NCI-H82 treated with DMSO at 0.1 percent for 48 hours (cell line): ENCODE measurements around the gene GPR62.

Source experiments
- DNase-seq: peaks from one replicate; lab custom pipeline; 2025; ENCODE audit not compliant: unreplicated experiment; lab: John Stamatoyannopoulos, UW

The GPR62 gene

DNA sequence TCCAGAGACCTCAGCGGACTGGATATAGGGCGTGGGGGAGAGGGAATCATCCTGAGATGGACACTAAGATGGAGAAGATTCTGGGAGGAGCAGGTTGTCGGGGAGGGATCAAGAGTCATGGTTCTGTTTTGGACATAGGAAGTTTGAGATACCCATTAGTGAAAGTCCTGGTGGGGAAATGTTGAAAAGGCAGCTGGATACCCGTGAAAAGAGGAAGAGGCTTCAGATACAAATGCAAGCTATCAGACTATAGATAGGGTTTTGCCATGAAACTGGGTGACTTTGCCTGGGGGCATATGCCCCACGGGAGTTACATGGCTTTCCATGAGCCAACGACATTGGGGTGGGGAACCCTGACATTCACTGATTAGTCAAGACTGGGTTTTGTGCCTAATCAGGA, 1.1 kb upstream of the GPR62 start:
- DNase-seq = no peak

DNA sequence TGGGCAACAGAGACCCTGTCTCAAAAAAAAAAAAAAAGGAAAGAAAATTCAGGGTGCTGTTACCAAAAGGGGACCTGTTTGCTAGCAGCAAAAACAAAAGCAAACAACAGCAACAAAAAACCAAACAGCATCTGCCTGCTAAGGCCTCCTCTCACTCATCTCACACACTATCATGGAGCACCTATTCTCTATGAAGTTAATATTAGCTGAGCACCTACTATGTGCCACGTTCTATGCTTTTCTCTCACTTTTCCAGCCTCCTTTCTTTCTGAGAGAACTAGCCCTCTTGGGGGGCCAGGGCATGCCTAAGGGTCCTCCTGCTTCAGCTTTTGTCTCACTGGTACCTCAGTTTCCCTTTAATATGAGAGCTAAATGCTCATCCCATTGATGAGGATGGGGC, 468 bp upstream of the GPR62 start:
- DNase-seq = no peak

DNA sequence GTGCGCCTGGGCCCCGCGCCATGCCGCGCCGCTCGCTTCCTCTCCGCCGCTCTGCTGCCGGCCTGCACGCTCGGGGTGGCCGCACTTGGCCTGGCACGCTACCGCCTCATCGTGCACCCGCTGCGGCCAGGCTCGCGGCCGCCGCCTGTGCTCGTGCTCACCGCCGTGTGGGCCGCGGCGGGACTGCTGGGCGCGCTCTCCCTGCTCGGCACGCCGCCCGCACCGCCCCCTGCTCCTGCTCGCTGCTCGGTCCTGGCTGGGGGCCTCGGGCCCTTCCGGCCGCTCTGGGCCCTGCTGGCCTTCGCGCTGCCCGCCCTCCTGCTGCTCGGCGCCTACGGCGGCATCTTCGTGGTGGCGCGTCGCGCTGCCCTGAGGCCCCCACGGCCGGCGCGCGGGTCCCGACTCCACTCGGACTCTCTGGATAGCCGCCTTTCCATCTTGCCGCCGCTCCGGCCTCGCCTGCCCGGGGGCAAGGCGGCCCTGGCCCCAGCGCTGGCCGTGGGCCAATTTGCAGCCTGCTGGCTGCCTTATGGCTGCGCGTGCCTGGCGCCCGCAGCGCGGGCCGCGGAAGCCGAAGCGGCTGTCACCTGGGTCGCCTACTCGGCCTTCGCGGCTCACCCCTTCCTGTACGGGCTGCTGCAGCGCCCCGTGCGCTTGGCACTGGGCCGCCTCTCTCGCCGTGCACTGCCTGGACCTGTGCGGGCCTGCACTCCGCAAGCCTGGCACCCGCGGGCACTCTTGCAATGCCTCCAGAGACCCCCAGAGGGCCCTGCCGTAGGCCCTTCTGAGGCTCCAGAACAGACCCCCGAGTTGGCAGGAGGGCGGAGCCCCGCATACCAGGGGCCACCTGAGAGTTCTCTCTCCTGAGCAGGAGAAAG, 951 bp downstream of the GPR62 start:
- DNase-seq = no peak

DNA sequence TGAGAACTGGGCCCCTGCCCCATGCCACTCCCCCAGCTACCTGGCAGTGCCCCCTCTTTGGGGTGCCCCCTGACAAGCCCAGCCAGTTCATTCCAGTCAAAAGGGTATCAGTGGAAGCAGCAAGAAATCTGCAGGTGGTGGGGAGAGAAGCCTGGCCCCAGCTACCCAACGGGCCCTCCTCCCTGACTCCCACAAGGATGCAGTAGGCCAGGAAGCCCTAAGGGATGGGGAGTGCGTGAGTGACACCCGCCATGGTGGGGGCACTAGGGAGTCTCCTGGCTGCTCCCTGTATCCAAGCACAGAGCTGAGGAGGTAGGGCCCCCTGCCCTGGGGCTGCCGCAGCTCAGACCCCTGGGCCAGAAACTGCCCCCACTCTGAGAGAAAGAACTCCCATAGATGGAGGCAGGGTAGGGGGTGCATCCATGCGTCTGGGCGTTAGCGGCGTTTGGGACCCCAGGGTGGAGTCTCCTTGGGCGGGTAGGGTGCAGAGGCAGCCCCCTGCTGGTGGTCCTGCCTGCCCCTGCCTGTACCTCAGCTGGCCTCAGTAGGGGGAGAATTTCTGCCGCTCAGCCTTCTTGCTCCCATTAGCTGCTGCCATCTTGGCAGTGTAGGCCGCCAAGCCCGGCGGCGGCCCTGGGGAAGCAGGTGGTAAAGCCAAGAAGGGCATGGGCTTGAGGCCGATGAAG, 2.5 kb downstream of the GPR62 start:
- DNase-seq = no peak

DNA sequence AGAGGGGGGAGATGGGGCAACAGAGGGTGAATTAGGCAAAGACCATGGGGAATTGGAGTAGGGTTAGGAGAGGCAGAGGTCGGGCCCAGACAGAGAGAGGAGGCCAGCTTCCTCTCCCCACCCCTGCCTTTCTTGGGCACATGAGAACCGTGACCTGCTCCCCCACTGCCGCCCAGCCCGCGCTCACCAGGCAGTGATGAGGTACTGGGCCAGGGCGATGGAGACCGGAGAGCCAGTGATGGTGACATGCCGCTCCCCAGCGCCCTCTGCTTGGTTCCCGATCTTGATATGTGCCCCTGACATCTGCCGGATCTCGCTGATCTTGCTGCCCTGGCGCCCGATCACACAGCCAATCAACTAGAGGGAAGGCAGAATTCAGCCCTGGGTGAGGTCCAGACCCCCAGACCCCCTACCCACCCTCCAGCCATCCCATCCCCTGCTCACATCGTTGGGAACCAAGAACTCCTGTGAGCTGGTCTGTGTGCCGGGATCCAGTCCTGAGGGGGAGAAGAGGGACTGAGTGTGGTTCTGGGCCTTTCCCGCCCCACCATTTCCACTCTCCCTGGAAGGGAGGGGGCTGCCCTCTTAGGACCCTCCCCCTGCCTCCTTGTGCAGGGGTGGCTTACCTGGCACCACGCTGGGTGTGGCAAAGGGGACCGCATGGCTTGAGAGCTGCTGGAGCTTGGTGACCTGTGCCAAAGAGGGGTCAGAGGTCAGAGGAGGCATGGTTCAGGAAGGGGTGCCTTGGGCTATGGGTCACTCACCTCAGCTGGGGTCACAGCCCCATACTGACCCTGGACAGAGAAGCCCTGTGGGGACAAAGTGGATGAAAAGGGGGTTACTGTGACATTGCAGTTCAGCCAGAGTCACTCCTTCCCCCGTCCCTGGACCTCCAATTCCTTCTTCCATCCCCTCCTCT, 3.7 kb downstream of the GPR62 start:
- no peak for DNase-seq

DNA sequence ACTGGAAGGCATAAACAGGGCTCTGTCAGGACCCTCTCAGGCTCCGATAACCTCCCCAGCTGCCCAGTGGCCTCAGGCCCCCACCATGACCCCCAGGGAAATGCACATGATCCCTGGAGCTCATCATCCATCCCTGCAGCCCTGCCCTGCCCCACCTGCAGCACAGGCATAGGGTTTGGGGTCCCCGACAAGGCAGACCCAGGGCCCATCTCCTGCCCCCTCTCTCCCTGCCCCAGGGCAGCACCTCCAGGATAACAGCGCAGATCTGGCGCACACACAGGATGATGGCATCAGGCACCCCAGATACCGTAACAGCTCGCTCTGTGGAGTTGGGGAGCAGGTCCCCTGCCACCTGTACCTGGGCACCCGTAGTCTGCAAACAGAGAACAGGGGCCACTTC, 4.5 kb downstream of the GPR62 start:
- no peak for DNase-seq

DNA sequence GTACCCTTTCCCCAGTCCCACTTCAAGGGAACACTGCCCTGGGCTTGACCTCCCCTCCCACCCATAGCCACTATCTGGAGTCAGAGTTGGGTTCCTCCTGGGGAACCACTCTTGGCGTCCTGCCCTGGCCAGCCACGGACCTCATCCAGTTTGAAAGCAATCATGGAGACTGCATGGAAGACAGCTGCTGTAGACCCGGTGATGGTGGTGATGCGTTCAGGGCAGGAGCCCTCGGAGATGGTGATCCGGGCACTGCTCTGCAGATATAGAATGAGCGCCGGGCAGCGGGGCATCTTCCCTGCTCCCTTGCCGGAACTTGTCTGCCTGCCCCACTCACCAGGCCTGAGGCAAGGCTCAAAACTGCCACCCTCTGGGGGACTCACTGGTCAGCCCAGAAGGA, 5.2 kb downstream of the GPR62 start:
- no peak for DNase-seq

DNA sequence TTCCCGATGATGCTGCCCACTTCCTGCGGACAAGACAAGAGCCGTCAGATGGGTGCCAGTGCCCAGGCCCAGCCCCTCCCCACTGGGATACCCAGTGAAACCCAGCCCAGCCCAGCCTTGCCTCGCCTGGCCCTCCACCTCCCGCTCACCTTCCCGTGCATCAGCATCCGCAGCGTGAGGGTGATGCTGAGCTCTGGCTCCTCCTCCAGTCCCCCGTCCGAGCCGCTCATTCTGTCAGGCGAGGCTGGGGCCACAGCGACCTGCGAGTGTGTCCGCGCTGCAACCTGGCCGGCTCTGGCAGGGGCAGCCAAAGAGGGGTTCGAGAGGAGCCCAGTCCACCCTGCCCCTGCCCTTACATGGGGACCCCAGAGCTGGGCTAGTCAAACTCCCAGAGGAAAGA, 5.8 kb downstream of the GPR62 start:
- no peak for DNase-seq

DNA sequence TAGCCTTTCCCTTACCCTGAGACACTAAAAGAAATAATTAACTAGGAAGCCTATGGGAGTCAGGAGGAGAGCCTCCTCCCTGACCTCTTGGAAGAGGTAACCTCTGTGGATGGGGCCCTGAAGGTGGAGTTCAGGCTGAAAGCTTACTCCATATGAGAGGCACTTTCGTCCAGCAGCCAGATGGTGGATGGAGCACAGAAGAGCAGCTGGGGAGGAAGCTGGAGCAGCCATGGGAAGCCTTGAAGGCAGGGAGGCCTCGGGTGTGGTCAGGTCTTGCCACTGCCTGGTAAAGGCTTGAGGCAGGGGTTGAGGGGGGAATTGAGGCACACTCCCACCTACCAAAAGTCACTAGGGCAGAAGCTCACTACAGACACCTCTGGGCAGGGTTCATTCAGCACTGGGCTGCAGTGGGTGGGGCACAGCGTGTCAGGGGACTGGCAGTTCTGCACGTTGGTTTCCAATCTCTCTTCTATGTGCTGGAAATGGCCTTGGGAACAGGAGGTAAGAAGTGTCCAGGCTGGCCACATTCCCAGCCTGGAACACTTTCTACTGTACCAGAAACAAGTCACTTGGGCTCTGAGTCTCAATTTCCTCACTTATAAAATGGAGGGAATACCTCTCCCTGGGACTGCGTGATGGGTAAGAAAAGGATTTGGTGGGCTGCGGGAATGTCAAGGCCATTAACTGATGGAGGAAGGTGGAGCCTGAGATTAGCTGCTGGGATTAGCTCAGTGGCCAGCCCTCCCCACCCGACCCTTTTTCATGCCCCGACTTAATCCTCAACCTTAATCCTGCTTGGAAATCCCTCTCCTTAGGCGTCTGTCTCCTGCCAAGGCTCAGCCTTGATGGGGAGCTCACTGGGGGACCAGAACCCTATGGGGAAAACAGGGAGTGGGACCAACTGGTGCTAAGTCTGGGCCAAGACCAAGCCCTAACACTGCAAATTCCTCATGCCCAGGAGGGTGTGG, 6.7 kb downstream of the GPR62 start:
- peak; percentile 91 for DNase-seq

DNA sequence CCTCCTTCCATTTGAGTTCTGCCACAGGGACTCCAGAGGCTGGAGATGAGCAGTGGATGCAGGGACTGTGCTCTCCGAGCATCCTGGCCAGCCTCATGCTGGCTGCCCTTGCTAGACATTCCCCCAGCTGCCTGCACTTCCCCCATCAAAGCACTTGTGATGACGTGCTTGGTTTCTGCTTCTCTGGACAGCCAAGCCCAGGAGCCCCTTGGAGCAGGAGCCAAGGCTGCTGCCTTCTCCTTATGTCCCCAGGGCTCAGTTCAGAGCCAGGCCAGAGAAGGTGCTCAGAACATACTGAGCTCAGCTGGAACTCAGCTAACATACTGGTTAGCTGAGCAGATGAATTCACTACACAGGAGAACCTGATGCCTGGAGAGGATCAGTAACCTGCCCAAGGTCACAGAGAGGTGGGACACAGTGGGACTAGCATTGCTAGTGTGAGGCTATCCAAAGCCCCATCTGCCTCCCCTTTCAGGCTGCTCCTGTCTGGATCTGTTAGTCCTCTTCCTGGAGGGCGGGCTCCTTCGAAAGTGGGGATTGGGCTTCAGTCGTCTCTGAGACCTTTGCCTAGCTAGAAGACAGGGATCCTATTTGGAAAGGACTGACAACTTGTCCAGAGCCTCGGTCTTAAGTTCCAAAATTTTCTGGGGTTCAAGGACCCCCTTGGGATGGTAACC, 7.8 kb downstream of the GPR62 start:
- peak; percentile 49 for DNase-seq

DNA sequence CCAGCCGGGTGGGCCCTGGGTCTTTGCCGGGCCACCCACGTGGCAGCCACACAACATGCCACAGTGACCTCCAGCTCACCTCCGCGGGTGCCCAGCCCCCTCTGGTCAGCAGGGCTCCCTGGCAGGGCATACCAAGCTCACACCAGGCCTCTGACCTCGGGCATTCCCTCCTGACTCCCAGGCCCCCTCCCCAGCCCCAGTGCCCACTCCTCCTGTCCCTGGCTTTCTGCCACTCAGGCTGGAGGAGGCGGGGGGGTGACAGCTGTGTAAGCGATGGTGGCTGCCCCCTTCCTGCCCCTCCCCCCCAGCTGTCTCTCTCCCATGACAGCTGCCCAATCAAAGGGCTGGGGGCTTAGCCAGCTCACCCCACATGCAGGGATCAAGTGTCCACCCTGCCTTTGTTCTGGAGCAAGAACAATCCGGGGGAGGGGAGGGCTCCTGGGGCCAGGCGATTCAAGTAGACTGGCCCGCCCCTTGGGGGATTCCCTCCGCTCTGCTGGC, 8.8 kb downstream of the GPR62 start:
- peak; percentile 91 for DNase-seq

DNA sequence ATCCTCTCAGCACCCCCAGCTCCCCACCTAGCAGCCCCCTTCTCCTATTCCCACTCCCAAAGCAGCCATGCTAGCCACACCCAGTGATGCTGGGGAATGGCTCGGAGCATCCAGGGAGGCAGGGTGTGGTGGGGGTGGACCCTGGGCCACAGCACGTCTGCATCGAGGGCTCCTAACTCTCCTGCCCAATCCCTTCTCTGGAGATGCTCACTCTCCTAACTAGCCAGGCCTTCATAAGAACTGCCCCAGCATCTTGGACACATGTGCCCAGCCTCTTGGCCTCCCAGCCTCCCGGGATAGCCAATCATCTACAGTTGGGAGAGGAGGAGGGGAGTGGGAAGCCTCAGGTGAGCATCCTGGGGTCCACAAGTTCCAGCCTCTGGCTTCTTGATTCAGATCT, 9.3 kb downstream of the GPR62 start:
- DNase-seq = peak; percentile 61

DNA sequence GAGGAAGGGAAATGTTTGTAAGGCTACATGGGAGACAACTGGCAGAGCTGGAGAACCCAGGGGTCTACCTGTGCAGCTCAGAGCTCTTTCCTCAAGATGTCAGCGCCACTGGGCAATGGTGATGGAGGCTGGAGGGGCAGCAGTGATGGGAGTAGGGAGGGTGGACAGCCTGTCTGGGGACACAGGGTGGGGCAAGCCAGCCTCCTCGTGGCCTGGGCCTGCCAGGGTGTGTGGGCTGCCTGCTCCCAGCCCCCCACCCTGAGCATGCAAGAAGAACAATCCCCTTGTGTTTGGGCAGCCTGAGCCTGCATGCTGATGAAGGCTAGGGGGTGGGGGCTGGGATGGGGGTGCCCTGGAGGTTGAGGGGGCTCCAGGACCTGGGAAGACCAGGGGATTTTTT, 10.8 kb downstream of the GPR62 start:
- DNase-seq = no peak

DNA sequence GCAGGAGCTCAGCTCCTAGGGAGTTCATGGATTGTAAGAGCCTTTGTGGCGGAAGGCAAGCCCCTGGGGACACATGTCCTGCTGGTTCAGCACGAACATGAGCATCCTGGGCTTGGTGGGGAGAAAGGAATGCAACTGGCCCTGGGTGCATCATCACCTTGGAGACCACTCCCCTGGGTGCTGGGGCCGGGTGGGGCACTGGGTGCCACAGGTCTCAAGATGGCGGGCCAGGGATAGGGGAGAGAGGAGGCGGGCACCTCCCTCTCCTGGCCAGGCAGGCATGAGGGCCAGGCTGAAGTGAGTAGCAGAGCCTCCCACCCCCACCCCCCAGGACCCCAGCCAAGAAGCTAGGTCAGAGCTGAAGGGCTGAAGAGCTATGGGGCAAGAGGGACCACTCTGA, 11.3 kb downstream of the GPR62 start:
- no peak for DNase-seq

DNA sequence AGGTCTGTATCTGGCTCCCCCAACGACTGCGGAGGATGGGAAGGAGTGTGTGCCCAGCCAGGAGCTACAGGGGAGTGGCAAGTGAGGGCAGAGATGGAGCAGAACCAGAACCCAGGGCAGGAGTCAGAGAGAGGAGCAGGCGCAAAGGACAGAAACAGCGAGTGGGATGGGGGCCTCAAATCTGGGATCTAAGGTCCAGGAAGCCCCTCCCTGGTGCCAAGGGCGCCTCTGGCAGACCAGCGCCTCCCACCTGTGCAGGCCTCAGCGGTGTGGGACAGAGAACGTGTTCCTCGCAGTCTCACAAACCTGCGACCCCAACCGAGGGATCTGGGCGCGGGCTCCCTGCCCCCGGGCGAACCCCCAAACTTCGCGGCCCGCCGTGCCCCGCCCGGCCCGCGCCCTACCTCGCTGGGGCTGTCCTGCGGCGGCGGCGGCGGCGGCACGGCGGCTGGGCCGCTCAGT, 11.8 kb downstream of the GPR62 start:
- DNase-seq = no peak

DNA sequence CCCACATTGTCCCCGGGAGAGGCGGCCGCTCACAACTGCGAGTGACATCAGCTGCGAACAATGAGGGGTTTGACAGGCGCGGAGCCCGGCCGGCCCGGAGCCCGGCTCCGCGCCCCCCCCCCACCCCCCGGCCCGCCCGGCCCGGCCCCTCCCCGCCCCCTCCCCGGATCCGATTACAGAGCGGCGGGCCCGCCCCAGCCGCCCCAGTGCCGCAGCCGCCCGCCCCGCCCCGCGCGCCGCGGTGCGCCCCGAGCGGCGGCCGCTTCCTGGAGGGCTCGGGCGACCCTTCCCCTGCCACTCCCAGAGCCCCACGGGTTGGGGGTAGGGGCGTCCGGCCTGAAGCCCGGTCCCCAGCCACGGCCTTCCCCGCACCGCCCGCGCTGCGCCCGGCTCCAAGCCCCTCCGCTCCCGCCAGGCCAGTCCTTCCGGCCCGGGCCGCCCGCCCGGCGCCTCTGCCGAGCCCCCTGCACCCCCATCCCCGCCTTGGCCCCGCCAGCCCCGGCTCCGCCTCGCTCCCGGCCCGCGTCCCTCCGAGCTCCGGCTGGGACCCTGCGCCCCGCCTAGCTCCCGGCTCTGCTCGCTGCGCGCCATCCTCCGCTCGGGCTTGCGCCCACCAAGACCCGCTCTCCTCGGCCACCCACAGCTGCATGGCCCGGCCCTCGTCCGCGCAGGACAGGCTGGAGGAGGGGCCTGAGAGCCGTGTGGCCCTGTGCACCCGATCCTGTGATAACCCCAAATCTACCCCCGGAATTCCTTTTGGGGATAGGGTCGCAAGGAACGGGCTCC, 12.4 kb downstream of the GPR62 start, which contains the start of gene PCBP4:
TSS of gene PCBP4 (minus strand) at position 71 of the 786 bp plus-strand sequence. CDS start 6,214 bp downstream, outside the sequence.
- DNase-seq = no peak

DNA sequence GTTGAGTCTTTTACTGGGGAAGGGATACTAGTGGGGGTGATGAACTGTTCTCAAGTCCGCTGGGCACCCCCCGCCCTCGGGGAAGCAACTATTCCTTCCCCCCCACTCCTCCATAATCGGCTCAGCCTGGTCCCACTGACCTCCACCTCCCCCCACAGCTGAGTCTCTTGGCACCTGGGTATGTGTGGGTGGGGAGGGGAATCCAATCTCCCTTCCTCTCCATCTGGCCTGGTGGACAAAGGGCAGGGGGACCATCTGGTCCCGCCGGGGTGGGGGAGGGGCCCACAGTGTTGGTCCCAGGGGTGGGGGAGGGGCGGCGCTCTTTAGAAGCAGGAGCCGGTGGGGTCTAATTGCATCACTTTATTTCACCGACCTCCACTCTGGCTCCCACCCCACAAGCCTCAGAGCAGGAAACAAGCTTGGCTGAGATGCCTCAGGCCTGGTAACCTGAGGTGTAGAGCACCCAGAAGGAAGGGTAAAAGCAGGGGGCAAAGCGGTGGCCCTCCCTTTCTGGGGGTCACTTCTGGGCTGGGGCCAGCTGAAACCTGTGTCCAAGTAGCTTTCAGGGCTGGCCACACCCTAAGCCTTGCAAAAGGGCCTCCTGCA, 13.1 kb downstream of the GPR62 start:
- DNase-seq = peak; percentile 86
